NCI-H146 treated with DMSO at 0.1 percent for 48 hours (cell line): ENCODE results near the gene PCDHAC1.

Source experiments
- DNase-seq: peaks from one replicate; lab custom pipeline; 2025; ENCODE audit not compliant: unreplicated experiment; lab: John Stamatoyannopoulos, UW

The PCDHAC1 gene

GRCh38 chr5:140967226-140967893 lies 41.3 kb downstream of the PCDHAC1 start:
- DNase-seq, result no peak

- DNase-seq, result no peak
These were observed 43.8 kb downstream of the PCDHAC1 start for GRCh38 chr5:140969880-140970279.

- no peak for DNase-seq
These were observed 47.5 kb downstream of the PCDHAC1 start for GRCh38 chr5:140973550-140973949.

- no peak for DNase-seq
These were observed 50.9 kb downstream of the PCDHAC1 start for GRCh38 chr5:140977003-140977402.

- DNase-seq, result no peak
These were observed 52.2 kb downstream of the PCDHAC1 start for GRCh38 chr5:140978260-140978659.

GRCh38 chr5:140978983-140979382 lies 52.9 kb downstream of the PCDHAC1 start:
- DNase-seq, result no peak
